HG02678 (cell line): ENCODE results near the gene VEZF1.

ENCODE experiments used
- ATAC-seq: cut with Tn5 transposase; IDR thresholded peaks from one replicate; pipeline ENCODE4 v1.9.1; 2021; ENCODE audit warnings: mild to moderate bottlenecking, moderate library complexity; ENCODE audit not compliant: unreplicated experiment

VEZF1 gene

DNA sequence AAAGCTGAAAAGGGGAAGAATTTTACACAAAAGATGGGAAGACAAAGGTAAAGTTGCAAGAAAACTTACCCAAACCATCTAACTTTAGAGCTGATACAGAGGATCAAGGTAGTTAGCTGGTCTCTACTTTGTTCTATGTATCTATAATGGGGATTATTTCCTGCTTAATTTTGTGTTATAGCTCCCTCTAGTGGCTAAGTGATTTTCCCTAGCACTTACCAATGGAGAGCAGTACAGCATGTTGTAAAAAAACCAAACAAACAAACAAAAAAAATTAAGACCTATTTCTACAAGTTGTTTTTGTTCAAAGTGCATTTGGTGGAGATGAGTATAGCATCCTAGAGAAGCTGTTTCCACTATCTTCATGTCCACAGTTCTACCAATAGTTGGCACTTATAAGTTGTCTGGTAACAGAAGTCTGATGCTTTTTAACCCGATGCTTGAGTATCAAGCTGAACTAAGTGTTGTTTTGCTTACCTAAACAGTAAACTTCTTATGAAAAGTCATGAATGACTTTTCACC, 11.5 kb upstream of the VEZF1 start:
- ATAC-seq, result peak; percentile 67

GRCh38 chr17:57999010-57999495, 11.0 kb upstream of the VEZF1 start:
- ATAC-seq, result no peak

- ATAC-seq, result no peak
These were observed 9.2 kb upstream of the VEZF1 start for GRCh38 chr17:57997085-57997809.

- peak; percentile 69 for ATAC-seq
These were observed 7.3 kb upstream of the VEZF1 start for GRCh38 chr17:57995076-57995956.

GRCh38 chr17:57994436-57994835, 6.4 kb upstream of the VEZF1 start:
- ATAC-seq, result no peak

DNA sequence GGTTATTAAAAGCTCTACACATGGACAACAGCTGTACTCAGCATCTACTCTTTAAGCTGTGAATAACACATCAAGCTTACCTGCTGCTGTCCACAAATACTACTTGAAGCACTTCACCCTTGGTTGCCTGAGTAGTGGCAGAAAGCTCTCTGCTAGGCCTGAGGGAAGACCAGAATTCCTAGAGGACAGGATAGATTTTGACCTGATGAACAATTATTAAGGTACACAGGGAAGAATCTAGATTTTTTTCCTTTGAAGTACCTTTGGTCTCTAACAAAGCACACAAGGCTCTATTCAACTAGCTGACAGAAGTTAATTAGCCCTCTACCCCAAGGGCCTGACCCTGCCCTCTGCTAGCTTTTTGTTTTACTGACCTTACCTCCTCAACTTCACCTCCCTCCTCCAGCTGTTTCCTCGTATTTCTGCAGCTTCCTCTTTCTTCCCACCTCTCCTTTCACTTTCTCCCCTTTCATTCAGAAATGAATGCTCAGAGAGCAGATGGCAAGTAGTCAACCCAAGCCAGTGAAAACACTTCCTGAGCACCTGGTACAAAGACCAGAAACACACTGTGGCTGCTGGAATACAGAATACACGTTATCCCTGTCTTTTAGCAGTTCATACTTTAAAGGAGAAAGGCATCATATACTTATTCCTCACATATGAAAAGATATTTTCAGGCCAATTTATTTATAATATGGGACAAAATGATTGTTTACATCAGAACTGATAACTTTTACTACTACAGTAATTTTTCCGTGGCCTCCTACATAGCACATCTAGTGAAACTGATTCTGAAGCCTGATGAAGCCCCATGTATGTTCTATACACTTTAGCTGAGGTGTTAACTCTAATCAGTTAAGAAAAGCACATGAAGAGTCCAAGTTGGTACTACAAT, 5.7 kb upstream of the VEZF1 start:
- no peak for ATAC-seq

GRCh38 chr17:57991537-57991936, 3.5 kb upstream of the VEZF1 start:
- ATAC-seq, result no peak

- ATAC-seq, result no peak
These were observed 2.0 kb upstream of the VEZF1 start for GRCh38 chr17:57990037-57990436.

DNA sequence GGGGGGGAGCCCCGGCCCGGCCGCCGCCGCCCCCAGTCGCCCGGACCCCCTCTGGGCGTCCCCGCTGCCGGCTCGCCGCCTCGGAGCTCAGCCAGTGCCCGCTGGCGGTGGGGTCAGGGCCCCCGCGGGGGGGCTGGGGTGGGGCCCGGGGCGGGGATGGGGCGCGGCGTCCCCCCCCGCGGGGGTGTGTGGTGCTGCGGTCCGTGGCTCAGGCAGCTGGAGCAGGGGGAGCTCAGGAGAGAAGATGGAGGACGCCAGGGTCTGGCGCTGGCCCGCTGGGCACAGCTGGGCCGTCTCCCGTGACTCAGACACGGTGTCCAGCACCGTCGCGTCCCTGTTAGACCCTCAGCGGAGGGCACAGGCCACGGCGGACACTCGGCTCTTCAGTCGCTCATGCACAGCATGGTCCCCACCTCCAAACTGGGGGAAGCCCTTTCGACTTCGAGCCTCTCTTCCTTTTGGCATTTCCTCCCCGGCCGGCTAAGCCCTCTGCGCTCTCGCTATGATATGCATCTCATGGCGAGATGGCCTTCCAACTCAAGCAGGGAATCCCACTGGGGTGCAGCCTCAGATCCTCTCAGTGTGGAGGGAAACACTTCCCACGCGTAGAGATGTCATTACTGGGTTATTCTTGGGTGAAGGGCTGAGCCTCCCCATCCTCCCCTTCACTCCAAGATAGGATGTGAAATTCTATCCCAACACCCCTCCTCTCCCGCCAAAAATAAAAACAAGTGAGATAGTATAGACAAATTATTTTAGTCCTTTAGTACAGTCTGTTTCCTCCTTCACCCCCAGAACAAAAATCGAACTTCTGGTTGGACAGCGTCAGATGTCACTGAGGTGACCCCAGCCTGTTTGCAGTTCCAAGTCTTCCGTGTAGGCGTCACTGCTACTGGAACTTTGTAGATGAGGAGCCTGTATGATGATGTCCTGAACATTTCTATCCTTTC, 522 bp upstream of the VEZF1 start:
- ATAC-seq, result peak; percentile 74

DNA sequence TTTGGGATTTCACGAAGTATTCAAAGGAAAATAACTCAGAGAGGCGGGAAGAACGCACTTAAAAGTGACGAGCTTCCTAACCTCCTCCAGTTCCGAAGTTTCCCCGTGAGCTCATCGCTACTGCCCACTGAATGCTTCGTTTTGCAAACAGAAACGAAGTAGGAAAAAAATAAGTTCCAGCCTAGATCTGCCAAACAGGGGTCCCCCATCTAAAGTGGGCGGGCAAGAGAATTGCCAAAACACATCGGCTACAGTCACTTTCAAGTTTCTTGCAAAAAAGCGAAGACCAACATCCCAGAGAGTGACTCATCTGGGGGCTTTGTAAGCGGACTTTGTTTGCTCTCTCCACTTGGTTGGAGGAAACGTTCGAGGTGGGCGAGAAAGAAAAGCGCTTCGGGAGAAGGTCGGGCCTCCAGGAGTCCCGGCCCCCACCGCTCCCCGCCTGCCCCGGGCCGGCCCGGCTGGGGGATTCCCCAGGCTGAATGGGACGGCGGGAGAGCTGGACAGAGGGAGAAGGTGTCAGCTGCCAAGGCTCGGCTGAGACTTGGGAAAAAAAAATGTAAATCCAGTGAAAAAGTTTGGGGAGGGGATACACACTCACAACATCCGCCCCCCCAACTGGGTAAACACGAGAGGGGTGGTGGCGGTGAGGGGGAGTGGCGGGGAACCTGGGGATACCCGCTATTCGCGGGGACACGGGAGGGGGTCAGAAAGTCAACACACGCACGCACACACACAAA, 1.0 kb downstream of the VEZF1 start:
- peak; percentile 8 for ATAC-seq

DNA sequence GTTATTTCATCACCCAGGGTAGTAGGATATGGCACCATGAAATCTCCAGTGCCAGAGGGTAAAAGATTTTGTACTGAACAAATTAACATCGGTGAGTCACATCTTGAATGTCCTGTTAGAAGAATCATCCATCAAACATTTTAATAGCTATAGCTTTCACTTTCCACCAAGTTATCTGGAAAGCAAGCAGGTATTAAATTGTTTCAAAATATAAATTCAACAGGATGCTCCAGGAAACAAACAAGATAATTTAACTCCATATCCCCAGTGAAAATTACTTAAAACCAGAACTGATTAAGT, 2.4 kb downstream of the VEZF1 start:
- no peak for ATAC-seq

DNA sequence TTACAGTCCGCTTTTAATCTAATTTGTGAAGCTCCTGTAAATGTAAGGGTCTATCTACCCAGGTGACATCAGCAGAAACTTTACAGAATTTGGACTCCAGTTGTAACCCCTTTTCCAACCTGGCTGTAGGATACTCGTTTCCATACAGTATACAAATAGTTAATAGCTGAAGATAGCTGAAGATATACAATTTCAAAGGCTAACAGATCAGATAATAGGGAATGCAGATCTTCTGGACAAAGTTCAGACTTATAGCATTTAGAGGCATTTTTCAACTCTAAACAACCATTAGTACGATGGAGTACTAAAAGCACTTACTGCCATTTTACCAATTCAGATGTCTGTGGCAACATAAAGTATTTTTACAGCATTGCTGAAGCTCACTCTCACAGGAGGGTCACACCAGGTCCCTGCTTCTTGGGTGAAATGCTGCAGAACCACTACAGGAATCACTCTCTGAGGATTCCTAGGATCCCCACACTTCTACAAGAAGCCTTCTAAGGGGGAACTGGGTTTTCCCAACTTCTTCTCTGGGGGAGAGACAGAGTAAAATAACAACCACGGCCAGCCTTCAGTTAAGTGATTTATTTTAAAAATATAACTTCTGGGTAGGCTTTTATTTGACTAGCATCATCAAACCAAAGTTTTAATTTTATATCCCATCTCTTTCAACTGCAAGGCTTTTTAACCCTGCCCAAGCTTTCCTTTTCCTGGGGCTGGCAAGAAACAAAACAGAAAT, 2.9 kb downstream of the VEZF1 start:
- ATAC-seq, result no peak

DNA sequence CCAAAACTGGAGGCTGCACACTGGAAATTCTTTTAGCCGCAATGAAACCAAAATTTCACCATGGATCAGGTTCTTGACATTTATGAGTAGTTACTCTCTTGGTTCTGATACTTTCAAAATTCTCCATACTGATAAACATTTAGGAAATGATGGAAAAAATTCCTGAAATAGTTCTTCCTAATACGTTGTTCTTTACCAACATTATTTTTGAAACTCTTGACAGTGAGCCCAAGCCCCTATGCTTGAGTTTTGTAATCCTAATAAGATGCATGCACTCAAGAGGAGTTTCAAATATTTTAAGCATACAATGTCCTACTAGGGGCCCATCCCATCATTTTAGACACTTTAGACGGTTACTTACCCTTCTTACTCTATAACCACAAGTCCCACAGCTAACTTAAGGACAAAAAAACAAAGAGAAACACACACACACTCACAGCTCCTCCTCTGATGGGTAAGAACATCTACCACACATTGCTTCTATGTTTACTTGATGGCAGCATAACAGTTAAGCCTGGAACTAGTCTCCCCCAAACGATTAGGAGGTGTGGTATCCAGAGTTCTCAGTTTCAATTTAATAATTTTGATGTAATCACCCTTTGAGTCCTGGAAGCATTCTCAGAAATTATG, 3.7 kb downstream of the VEZF1 start:
- ATAC-seq, result no peak

- no peak for ATAC-seq
These were observed 4.6 kb downstream of the VEZF1 start for GRCh38 chr17:57983446-57983845.

- no peak for ATAC-seq
These were observed 5.4 kb downstream of the VEZF1 start for GRCh38 chr17:57982452-57983170.

GRCh38 chr17:57980522-57980921, 7.5 kb downstream of the VEZF1 start:
- ATAC-seq, result no peak

- ATAC-seq, result no peak
These were observed 9.0 kb downstream of the VEZF1 start for GRCh38 chr17:57979076-57979475.
